Measurements from ENCODE around the gene HACD4.
A peak's percentile ranks its signal among the peaks of the same experiment; 100 is the strongest.

The HACD4 gene

GRCh38 chr9:21031091-21031807 is at the start of gene HACD4:
Gene HACD4 (minus strand): TSS chr9:21031640. CDS start chr9:21031590, 50 bp downstream.
- peak; percentile 69 for DNase-seq

GRCh38 chr9:21080793-21081192 is 49.4 kb upstream of the HACD4 start:
- no peak for DNase-seq

- peak; percentile 36 for DNase-seq
Measured at GRCh38 chr9:21078702-21079101, 47.3 kb upstream of the HACD4 start.

GRCh38 chr9:21077781-21078180 is 46.3 kb upstream of the HACD4 start, which contains the start of gene IFNB1:
Gene IFNB1 (minus strand): TSS chr9:21077942. CDS start chr9:21077869, 73 bp downstream.
- peak; percentile 73 for DNase-seq

- no peak for DNase-seq
Measured at GRCh38 chr9:21075484-21075883, 44.0 kb upstream of the HACD4 start.

GRCh38 chr9:21070906-21071305 is 39.5 kb upstream of the HACD4 start:
- no peak for DNase-seq

GRCh38 chr9:21070171-21070571 is 38.7 kb upstream of the HACD4 start:
- DNase-seq = peak; percentile 30

- DNase-seq = peak; percentile 28
Measured at GRCh38 chr9:21060919-21061561, 29.6 kb upstream of the HACD4 start.

GRCh38 chr9:21056931-21057330 is 25.5 kb upstream of the HACD4 start:
- DNase-seq = peak; percentile 39

GRCh38 chr9:21053851-21054250 is 22.4 kb upstream of the HACD4 start:
- no peak for DNase-seq

GRCh38 chr9:21047281-21047691 is 15.8 kb upstream of the HACD4 start:
- DNase-seq = no peak

- DNase-seq = no peak
Measured at GRCh38 chr9:21043841-21044240, 12.4 kb upstream of the HACD4 start.

GRCh38 chr9:21042466-21042865 is 11.0 kb upstream of the HACD4 start:
- DNase-seq = no peak

GRCh38 chr9:21039302-21039701 is 7.9 kb upstream of the HACD4 start:
- no peak for DNase-seq

- DNase-seq = no peak
Measured at GRCh38 chr9:21037278-21037677, 5.8 kb upstream of the HACD4 start.

GRCh38 chr9:21031808-21032183 is 356 bp upstream of the HACD4 start:
- no peak for DNase-seq

- peak; percentile 91 for DNase-seq
Measured at GRCh38 chr9:21030389-21031035, 928 bp downstream of the HACD4 start.

- DNase-seq = no peak
Measured at GRCh38 chr9:21029661-21030060, 1.8 kb downstream of the HACD4 start.

GRCh38 chr9:21028466-21028865 is 3.0 kb downstream of the HACD4 start:
- peak; percentile 89 for DNase-seq

GRCh38 chr9:21027295-21027694 is 4.1 kb downstream of the HACD4 start:
- DNase-seq = no peak

- DNase-seq = peak; percentile 78
Measured at GRCh38 chr9:21023861-21024260, 7.6 kb downstream of the HACD4 start.

- DNase-seq = no peak
Measured at GRCh38 chr9:21018177-21018576, 13.3 kb downstream of the HACD4 start.

- DNase-seq = peak; percentile 41
Measured at GRCh38 chr9:21016701-21017491, 14.5 kb downstream of the HACD4 start.
